Kidney (tissue), 14 donors: Measurements from ENCODE around the gene FBXO36. TPM values are rescaled to one million over a fixed set of nuclear protein-coding genes. Genes with fewer than 3 reads are reported as not detected.

Experiments
- DNase-seq, 5 donors: peaks; one replicate each; pipeline ENCODE4 v3.0.0-alpha.2; 2013 to 2020
- FAIRE-seq: peaks from 2 replicates; lab custom pipeline; 2012; peaks lifted over from hg19 to GRCh38; lab: Jason Lieb, UNC
- H3K27ac ChIP-seq, 2 donors: one replicate each; pipeline ENCODE4 v1.7.0; 2013; ENCODE audit warnings: low read depth in 2 of 2, low read length in 2 of 2, inconsistent platforms in 1 of 2
- H3K27me3 ChIP-seq: one replicate; pipeline ENCODE4 v1.7.1; 2013; ENCODE audit warnings: low read length, inconsistent platforms; ENCODE audit not compliant: control insufficient read depth, insufficient read depth
- H3K36me3 ChIP-seq, 3 donors: one replicate each; pipeline versions ENCODE4 v1.7.0 to v1.7.1; 2013; ENCODE audit warnings: low read length in 3 of 3, control low read depth in 1 of 3, inconsistent platforms in 1 of 3; ENCODE audit not compliant: insufficient read depth in 3 of 3, control insufficient read depth in 2 of 3
- H3K4me1 ChIP-seq, 3 donors: one replicate each; pipeline versions ENCODE4 v1.7.0 to v1.7.1; 2013; ENCODE audit warnings: low read length in 3 of 3, inconsistent platforms in 1 of 3, low read depth in 1 of 3; ENCODE audit not compliant: control insufficient read depth in 2 of 3, insufficient read depth in 2 of 3
- H3K4me3 ChIP-seq, 3 donors: one replicate each; pipeline versions ENCODE4 v1.7.0 to v1.8.1; 2013; ENCODE audit warnings: low read length in 3 of 3, control low read depth in 1 of 3, inconsistent platforms in 1 of 3
- H3K9ac ChIP-seq, 3 donors: one replicate each; pipeline versions ENCODE4 v1.7.0 to v1.7.1; 2013; ENCODE audit warnings: low read length in 3 of 3, control low read depth in 1 of 3, inconsistent platforms in 1 of 3
- H3K9me3 ChIP-seq, 3 donors: one replicate each; pipeline versions ENCODE4 v1.7.0 to v1.7.1; 2013; ENCODE audit warnings: low read length in 3 of 3, control low read depth in 1 of 3, inconsistent platforms in 1 of 3; ENCODE audit not compliant: control insufficient read depth in 2 of 3, insufficient read depth in 1 of 3
- CTCF ChIP-seq: IDR thresholded peaks from 3 replicates; pipeline ENCODE4 v1.5.1; 2012; ENCODE audit warnings: mild to moderate bottlenecking, moderate library complexity, borderline replicate concordance; ENCODE audit not compliant: insufficient read depth; ENCODE audit errors: extremely low read depth
- intact Hi-C: fragments of 100-400 bp; cut with DNase I; formaldehyde crosslinking; loops from one replicate; pipeline ENCODE4 v1.11.1; 2022
- polyA plus RNA-seq: library from polyadenylated mRNA; stranded (reverse); fragments of 350-450 nt; fragmentation: Illumina TruSeq; extraction: RNeasy Lipid Tissue Mini Kit (QIAGEN cat#74804); gene quantifications from one replicate; pipeline ENCODE4 v1.2.3, GENCODE V29; 2014; ENCODE audit warnings: low read depth, low replicate concordance; ENCODE audit not compliant: insufficient read depth
- total RNA-seq: library from RNA; stranded (reverse); fragmentation: NEBNext Ultra II Directional; extraction: Animal tissue kit (Norgen Biotek cat#: 25700); gene quantifications from one replicate; pipeline ENCODE4 v1.2.1, GENCODE V29; 2021
- donor health status: control.
- donor health status: control.
- donor health status: control.
- donor health status: control.
- donor health status: control.
- donor health status: DM: yes; HTN: yes; CAD: no.
- donor health status: Normal renal cell carcinoma (clear cell type).

FBXO36 gene
- total and polyA plus RNA-seq, 2 donors from 2014 or later = 3.8 to 5.4 TPM

GRCh38 chr2:230008708-230009066 is 86.4 kb downstream of the FBXO36 start:
- no peak for TF ChIP-seq CTCF
- H3K27me3 ChIP-seq = no peaks in the 10 kb centered on the region
- intact Hi-C loops = loop anchor here (10.0 kb wide), 1 partner anchor 606 kb away; no protein-coding TSS in a partner anchor
- H3K36me3 ChIP-seq = no peaks in the 10 kb centered on the region
- no peak overlapping the region for H3K9ac ChIP-seq
- H3K4me3 ChIP-seq = no peak overlapping the region
- FAIRE-seq (no peak), DNase-seq (no peak)
- no peak overlapping the region for H3K27ac ChIP-seq
- no peaks in the 10 kb centered on the region for H3K4me1 ChIP-seq
- H3K9me3 ChIP-seq = no peaks in the 10 kb centered on the region

GRCh38 chr2:230010501-230010900 is 88.2 kb downstream of the FBXO36 start:
- Histone ChIP-seq H3K27ac (no peak overlapping the region), H3K27me3 (no peaks in the 10 kb centered on the region), H3K9me3 (no peaks in the 10 kb centered on the region), H3K36me3 (no peaks in the 10 kb centered on the region), H3K4me3 (no peak overlapping the region), H3K4me1 (no peaks in the 10 kb centered on the region), H3K9ac (no peak overlapping the region)
- TF ChIP-seq CTCF = no peak
- DNase-seq = no peak
- no peak for FAIRE-seq
- intact Hi-C loops = loop anchor here (10.0 kb wide), 1 partner anchor 144 kb away; no protein-coding TSS in a partner anchor

DNA sequence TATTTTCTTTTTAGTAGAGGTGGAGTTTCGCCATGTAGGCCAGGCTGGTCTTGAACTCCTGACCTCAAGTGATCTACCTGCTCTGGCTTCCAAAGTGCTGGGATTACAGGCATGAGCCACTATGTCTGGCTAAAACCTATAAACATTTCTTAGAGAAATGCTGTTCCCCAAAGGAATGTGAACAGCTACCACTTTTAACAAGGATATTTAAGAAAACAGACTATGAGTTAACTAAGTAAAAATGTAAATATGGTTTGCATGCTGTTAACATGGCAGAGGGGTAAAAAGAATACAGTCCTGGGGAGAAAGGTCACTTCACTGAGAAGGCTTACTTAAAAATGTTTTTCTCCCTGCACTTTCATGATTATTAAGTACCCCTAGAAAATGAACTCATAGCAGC is 89.3 kb downstream of the FBXO36 start:
- TF ChIP-seq CTCF = no peak
- Histone ChIP-seq H3K9me3 (no peaks in the 10 kb centered on the region), H3K9ac (no peak overlapping the region), H3K4me1 (no peaks in the 10 kb centered on the region), H3K27me3 (no peaks in the 10 kb centered on the region), H3K4me3 (no peak overlapping the region), H3K36me3 (no peaks in the 10 kb centered on the region), H3K27ac (no peak overlapping the region)
- no peak for FAIRE-seq
- intact Hi-C loops = loop anchor here (10.0 kb wide), 1 partner anchor 143 kb away; no protein-coding TSS in a partner anchor
- no peak for DNase-seq
